Measurements from ENCODE around the gene SPOCK1. TPM values are rescaled to one million over a fixed set of nuclear protein-coding genes. Genes with fewer than 3 reads are reported as not detected.

SPOCK1 gene
- total and polyA plus RNA-seq, 2 experiments from 2014 or later = 4.1 to 14.0 TPM

- Histone ChIP-seq H3K4me3 (no peak overlapping the region), H3K4me1 (ENCODE audit: low read depth) (no peaks in the 10 kb centered on the region), H3K36me3 (no peaks in the 10 kb centered on the region), H3K27me3 (peaks cover 24% of the 10 kb centered on the region), H3K27ac (no peak overlapping the region), H3K9me3 (ENCODE audit: low read depth) (no peaks in the 10 kb centered on the region)
- no peak for TF ChIP-seq CTCF (IDR thresholded peaks at IDR 0.05; ENCODE audit: low read depth, low read length)
- DNase-seq (ENCODE audit: low read depth in 1 of 2, low spot score in 1 of 2) = no peak
These were observed 44.5 kb downstream of the SPOCK1 start for GRCh38 chr5:137454671-137455070.

GRCh38 chr5:137453483-137454080 lies 45.5 kb downstream of the SPOCK1 start:
- Histone ChIP-seq H3K4me1 (ENCODE audit: low read depth) (no peaks in the 10 kb centered on the region), H3K9me3 (ENCODE audit: low read depth) (no peaks in the 10 kb centered on the region), H3K27ac (no peak overlapping the region), H3K27me3 (peaks cover 21% of the 10 kb centered on the region), H3K4me3 (no peak overlapping the region), H3K36me3 (no peaks in the 10 kb centered on the region)
- TF ChIP-seq CTCF (IDR thresholded peaks at IDR 0.05; ENCODE audit: low read depth, low read length) = no peak
- peak; percentile 80 to 91 for DNase-seq (ENCODE audit: low read depth in 1 of 2, low spot score in 1 of 2)

- H3K4me3 ChIP-seq = no peak overlapping the region
- no peaks in the 10 kb centered on the region for H3K4me1 ChIP-seq (ENCODE audit: low read depth)
- no peaks in the 10 kb centered on the region for H3K36me3 ChIP-seq
- DNase-seq (ENCODE audit: low read depth in 1 of 2, low spot score in 1 of 2) = no peak
- no peaks in the 10 kb centered on the region for H3K9me3 ChIP-seq (ENCODE audit: low read depth)
- peaks cover 11% of the 10 kb centered on the region for H3K27me3 ChIP-seq
- no peak for TF ChIP-seq CTCF (IDR thresholded peaks at IDR 0.05; ENCODE audit: low read depth, low read length)
- no peak overlapping the region for H3K27ac ChIP-seq
These were observed 48.4 kb downstream of the SPOCK1 start for GRCh38 chr5:137450759-137451158.

GRCh38 chr5:137448868-137449267 lies 50.3 kb downstream of the SPOCK1 start:
- H3K27ac ChIP-seq = no peak overlapping the region
- no peak for TF ChIP-seq CTCF (IDR thresholded peaks at IDR 0.05; ENCODE audit: low read depth, low read length)
- no peak overlapping the region for H3K4me3 ChIP-seq
- no peaks in the 10 kb centered on the region for H3K36me3 ChIP-seq
- H3K9me3 ChIP-seq (ENCODE audit: low read depth) = no peaks in the 10 kb centered on the region
- H3K4me1 ChIP-seq (ENCODE audit: low read depth) = no peaks in the 10 kb centered on the region
- DNase-seq (ENCODE audit: low read depth in 1 of 2, low spot score in 1 of 2) = no peak
- peaks cover 5% of the 10 kb centered on the region for H3K27me3 ChIP-seq

- no peaks in the 10 kb centered on the region for H3K36me3 ChIP-seq
- H3K4me3 ChIP-seq = no peak overlapping the region
- H3K4me1 ChIP-seq (ENCODE audit: low read depth) = no peaks in the 10 kb centered on the region
- TF ChIP-seq CTCF (IDR thresholded peaks at IDR 0.05; ENCODE audit: low read depth, low read length) = no peak
- no peaks in the 10 kb centered on the region for H3K9me3 ChIP-seq (ENCODE audit: low read depth)
- no peak overlapping the region for H3K27ac ChIP-seq
- peaks cover 4% of the 10 kb centered on the region for H3K27me3 ChIP-seq
- peak in 1 of 2 donors; percentile 19 for DNase-seq (ENCODE audit: low read depth in 1 of 2, low spot score in 1 of 2)
These were observed 52.5 kb downstream of the SPOCK1 start for GRCh38 chr5:137446615-137447014.
